HuH-7.5 (cell line): ENCODE measurements around the gene ZMAT3.

Experiments used
- DNase-seq: peaks from one replicate; pipeline ENCODE4 v3.0.0; 2011; ENCODE audit warnings: low spot score

Gene ZMAT3

GRCh38 chr3:179021119-179021903 lies 50.3 kb downstream of the ZMAT3 start:
- DNase-seq, result no peak

DNA sequence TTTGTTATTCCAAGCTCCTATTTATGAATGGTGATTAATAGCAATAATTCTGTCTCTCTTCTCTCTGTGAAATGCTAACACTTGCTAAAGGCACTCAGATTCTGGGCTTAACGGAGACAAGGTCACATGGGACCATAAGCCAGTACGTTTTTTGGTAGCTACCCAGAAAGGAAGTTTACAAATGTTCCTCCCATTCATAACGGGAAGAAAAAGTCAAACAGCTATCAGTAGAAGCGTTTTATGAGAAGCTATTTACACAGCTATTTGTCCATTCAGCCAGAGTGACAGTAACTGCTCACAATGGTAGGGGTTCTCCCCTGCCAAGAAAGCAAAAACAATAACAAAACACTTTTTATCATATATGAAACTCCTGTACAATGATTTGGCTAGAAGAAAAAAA lies 51.5 kb downstream of the ZMAT3 start:
- no peak for DNase-seq

DNA sequence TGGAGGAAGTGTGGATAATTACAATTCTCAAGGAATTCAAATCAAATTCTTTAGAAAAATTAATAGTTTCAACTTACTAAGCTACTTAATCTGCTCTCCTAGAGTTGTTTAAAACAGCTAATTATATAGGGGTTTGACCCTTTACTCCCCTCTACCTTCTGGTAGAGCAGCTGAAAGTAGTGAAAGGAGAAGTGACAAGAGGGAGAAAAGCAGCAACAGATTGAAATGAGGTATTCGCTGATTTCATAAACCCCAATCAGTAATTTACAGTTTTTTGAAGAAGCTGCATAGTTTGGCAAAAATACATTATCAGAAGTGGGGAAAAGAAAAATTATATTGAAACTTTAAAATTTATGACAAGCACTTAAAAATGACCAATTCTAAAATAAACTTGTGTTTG lies 52.8 kb downstream of the ZMAT3 start:
- no peak for DNase-seq

GRCh38 chr3:179016979-179017670 lies 54.5 kb downstream of the ZMAT3 start:
- DNase-seq, result no peak

- DNase-seq, result peak; percentile 22
These were observed 56.0 kb downstream of the ZMAT3 start for GRCh38 chr3:179015551-179016020.

GRCh38 chr3:179005706-179006105 lies 65.9 kb downstream of the ZMAT3 start:
- DNase-seq, result no peak

GRCh38 chr3:179005213-179005612 lies 66.4 kb downstream of the ZMAT3 start:
- DNase-seq, result no peak

DNA sequence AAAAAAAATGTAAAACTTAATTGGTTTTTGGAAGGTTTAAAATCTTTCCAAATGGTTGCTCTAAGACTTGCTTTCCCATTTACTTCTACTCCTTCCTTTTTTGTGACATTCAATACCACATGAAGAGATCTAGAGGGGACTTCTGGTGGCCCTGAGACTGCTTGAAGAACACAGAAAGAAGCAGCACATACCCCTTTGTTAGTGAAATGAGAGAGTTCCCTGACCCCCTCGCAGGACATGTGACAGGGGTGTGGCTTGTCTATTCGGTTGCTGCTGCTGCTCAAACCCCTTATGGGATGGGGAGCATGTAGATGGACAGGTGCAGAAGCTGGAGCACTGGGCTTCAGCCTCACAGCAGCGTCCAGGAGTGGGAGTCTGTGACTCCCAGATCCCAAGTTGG lies 71.0 kb downstream of the ZMAT3 start:
- no peak for DNase-seq

GRCh38 chr3:179000144-179000543 lies 71.5 kb downstream of the ZMAT3 start:
- DNase-seq, result no peak

GRCh38 chr3:178996399-178996798 lies 75.2 kb downstream of the ZMAT3 start:
- DNase-seq, result no peak

- no peak for DNase-seq
These were observed 81.3 kb downstream of the ZMAT3 start for GRCh38 chr3:178990293-178990692.

DNA sequence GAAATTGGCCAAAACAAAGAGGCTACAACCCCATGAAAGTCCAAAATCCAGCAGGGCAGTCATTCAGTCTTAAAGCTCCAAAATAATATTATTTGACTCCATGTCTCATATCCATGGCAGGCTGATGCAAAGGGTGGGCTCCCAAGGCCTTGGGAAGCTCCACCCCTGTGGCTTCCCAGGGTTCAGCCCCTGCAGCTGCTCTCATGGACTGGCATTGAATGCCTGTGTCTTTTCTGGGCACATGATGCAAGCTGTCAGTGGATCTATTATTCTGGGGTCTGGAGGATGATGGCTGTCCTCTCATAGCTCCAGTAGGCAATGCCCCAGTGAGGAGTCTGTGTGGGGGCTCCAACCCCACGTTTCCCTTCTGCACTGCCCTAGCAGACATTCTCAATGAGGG lies 81.8 kb downstream of the ZMAT3 start:
- DNase-seq, result no peak

DNA sequence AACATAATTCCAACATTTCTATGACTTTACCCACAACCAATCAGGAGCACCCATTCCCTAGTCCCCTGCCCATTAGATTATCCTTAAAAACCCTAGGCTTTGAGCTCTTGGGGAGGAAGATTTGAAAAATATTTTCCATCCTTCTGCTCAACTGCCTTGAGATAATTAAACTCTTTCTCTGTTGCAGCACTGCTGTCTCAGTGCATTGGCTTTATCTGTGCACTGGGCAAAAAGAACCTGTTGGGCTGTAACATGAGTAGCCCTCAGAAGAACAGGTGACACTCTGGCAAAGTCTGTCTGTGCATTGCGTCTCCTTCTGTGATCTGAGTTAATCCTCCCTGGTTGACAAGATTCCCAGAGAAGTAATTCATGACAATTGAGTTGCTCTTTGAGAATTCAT lies 83.9 kb downstream of the ZMAT3 start:
- no peak for DNase-seq

DNA sequence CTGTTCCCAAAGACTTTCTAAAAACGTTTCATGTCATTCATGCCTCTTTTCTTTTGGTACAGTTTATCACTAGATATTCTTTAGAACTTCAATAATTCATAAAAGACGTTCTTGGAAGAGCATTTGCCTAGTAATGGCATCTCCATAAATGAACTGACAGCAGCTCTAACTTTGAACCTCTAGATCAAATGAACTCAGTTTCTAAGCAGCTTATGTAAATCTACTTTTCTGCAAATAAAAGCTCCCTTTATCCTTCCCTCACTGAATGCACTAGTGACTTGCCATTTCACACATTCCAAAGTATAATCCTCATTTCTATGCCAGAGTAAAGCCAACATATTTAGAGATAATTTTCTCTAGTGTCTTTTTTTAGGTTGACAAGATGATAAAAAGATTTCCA lies 85.2 kb downstream of the ZMAT3 start:
- no peak for DNase-seq

GRCh38 chr3:178982137-178982536 lies 89.5 kb downstream of the ZMAT3 start:
- DNase-seq, result no peak

DNA sequence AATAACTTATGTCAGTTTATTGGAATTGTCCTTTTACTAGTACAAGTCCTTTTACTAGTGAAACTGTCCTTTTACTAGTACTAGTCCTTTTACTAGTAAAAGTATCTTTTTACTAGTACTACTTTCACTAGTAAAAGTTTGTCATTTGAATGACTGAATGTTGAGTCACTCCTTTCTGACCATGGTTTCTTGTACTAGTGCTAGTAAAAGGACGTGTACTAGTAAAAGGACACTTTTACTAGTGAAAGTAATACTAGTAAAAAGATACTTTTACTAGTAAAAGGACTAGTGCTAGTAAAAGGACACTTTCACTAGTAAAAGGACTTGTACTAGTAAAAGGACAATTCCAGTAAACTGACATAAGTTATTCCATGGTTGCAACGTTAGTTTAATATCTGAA lies 96.3 kb downstream of the ZMAT3 start:
- no peak for DNase-seq

GRCh38 chr3:178971614-178972013 lies 100.0 kb downstream of the ZMAT3 start:
- no peak for DNase-seq

DNA sequence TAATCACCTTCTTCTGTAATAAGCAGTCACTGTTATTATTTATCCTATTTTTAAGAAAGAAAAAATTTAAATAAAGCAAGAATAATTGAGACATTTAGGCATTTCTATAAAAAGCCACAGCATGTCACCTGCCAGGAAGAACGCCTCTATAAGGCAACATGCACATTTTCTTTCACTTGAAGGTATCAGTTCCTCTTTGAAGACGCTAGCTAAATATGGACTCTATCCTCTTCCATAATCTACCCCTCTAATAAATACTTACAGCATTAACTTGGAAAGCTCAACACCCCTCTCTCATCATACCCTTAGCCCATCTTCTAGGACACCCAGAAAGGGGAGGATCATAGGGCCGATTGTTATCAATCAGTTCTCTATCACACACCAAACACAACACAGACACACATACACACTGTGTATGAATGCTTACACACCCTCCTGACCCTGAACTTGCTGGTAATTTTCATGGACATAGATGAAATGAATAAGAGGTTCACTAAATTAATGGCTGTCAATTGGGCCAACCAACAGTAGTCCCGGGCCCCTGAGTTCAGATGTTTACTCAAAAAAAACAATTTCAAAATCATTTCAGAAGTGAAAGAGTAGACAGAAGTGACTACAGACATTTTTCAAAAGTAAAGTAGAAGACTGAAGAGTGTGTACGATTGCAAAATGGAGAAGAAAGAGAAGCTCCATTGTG lies 102.5 kb downstream of the ZMAT3 start:
- DNase-seq, result no peak
